AG09309 (cell line): Measurements from ENCODE around the gene LYPD8.

Experiments
- DNase-seq: peaks from one replicate; pipeline ENCODE4 v3.0.0-alpha.2; 2010; ENCODE audit warnings: low read depth
- H3K4me3 ChIP-seq: 2 replicates; pipeline ENCODE4 v1.5.1; 2011; ENCODE audit warnings: mild to moderate bottlenecking, low read depth, low read length, moderate library complexity; ENCODE audit not compliant: control insufficient read depth
- CTCF ChIP-seq: IDR thresholded peaks from 2 replicates; pipeline ENCODE4 v1.5.1; 2011; ENCODE audit warnings: mild to moderate bottlenecking, low read depth, low read length, inconsistent platforms; ENCODE audit not compliant: insufficient read depth, control insufficient read depth; ENCODE audit errors: missing control alignments

Gene LYPD8

GRCh38 chr1:248753029-248753594 lies 2.4 kb downstream of the LYPD8 start:
- no peak for TF ChIP-seq CTCF

GRCh38 chr1:248752161-248753028 lies 3.2 kb downstream of the LYPD8 start:
- no peak overlapping the region for H3K4me3 ChIP-seq
- no peak for TF ChIP-seq CTCF
- DNase-seq = no peak

More at GRCh38 chr1:248753029-248753594, 2.4 kb downstream of the LYPD8 start:
- no peak overlapping the region for H3K4me3 ChIP-seq
- DNase-seq = no peak

- no peak for DNase-seq
- H3K4me3 ChIP-seq = no peak overlapping the region
- TF ChIP-seq CTCF = no peak
Observed at GRCh38 chr1:248751635-248752034, 3.9 kb downstream of the LYPD8 start.

GRCh38 chr1:248751142-248751541 lies 4.4 kb downstream of the LYPD8 start:
- TF ChIP-seq CTCF = no peak
- no peak for DNase-seq
- H3K4me3 ChIP-seq = no peak overlapping the region

GRCh38 chr1:248750496-248750895 lies 5.1 kb downstream of the LYPD8 start:
- no peak overlapping the region for H3K4me3 ChIP-seq
- DNase-seq = no peak
- no peak for TF ChIP-seq CTCF

GRCh38 chr1:248748211-248748610 lies 7.3 kb downstream of the LYPD8 start:
- DNase-seq = no peak

More at GRCh38 chr1:248748211-248748610, 7.3 kb downstream of the LYPD8 start:
- no peak overlapping the region for H3K4me3 ChIP-seq
- TF ChIP-seq CTCF = no peak
